Measurements from ENCODE around the gene LAPTM4A.
"Not testable (repeated sequence)": the region's sequence is repeated elsewhere in the genome, so short reads cannot be mapped to it uniquely, and the experiment has no call there.

Gene LAPTM4A

GRCh38 chr2:20051532-20052228, at the start of gene LAPTM4A:
LAPTM4A (minus strand) TSS chr2:20051628; CDS start chr2:20051520, 108 bp downstream.
- DNase-seq (ENCODE audit: low spot score), result peak; percentile 99

- no peak for DNase-seq (ENCODE audit: low spot score)
These were observed 49.3 kb upstream of the LAPTM4A start for GRCh38 chr2:20100711-20101110.

- DNase-seq (ENCODE audit: low spot score), result no peak
These were observed 48.4 kb upstream of the LAPTM4A start for GRCh38 chr2:20099780-20100179.

- DNase-seq (ENCODE audit: low spot score), result peak; percentile 66
These were observed 46.7 kb upstream of the LAPTM4A start for GRCh38 chr2:20097889-20098714.

- DNase-seq (ENCODE audit: low spot score), result no peak
These were observed 44.0 kb upstream of the LAPTM4A start for GRCh38 chr2:20095469-20095868.

- no peak for DNase-seq (ENCODE audit: low spot score)
These were observed 43.5 kb upstream of the LAPTM4A start for GRCh38 chr2:20094955-20095354.

- DNase-seq (ENCODE audit: low spot score), result no peak
These were observed 42.8 kb upstream of the LAPTM4A start for GRCh38 chr2:20094142-20094755.

- DNase-seq (ENCODE audit: low spot score), result no peak
These were observed 42.1 kb upstream of the LAPTM4A start for GRCh38 chr2:20093263-20094141.

- DNase-seq (ENCODE audit: low spot score), result no peak
These were observed 41.4 kb upstream of the LAPTM4A start for GRCh38 chr2:20092901-20093235.

GRCh38 chr2:20092226-20092900, 40.9 kb upstream of the LAPTM4A start:
- DNase-seq (ENCODE audit: low spot score), result no peak

- no peak for DNase-seq (ENCODE audit: low spot score)
These were observed 40.0 kb upstream of the LAPTM4A start for GRCh38 chr2:20091305-20091991.

GRCh38 chr2:20089715-20090464, 38.5 kb upstream of the LAPTM4A start:
- no peak for DNase-seq (ENCODE audit: low spot score)

- DNase-seq (ENCODE audit: low spot score), result not testable (repeated sequence)
These were observed 34.5 kb upstream of the LAPTM4A start for GRCh38 chr2:20085909-20086308.

GRCh38 chr2:20082812-20083211, 31.4 kb upstream of the LAPTM4A start:
- DNase-seq (ENCODE audit: low spot score), result not testable (repeated sequence)

- no peak for DNase-seq (ENCODE audit: low spot score)
These were observed 30.4 kb upstream of the LAPTM4A start for GRCh38 chr2:20081841-20082240.

GRCh38 chr2:20080839-20081415, 29.5 kb upstream of the LAPTM4A start:
- no peak for DNase-seq (ENCODE audit: low spot score)

- no peak for DNase-seq (ENCODE audit: low spot score)
These were observed 29.0 kb upstream of the LAPTM4A start for GRCh38 chr2:20080428-20080827.

- no peak for DNase-seq (ENCODE audit: low spot score)
These were observed 28.2 kb upstream of the LAPTM4A start for GRCh38 chr2:20079546-20080115.

GRCh38 chr2:20077411-20077940, 26.0 kb upstream of the LAPTM4A start:
- DNase-seq (ENCODE audit: low spot score), result no peak
